HuH-7.5 (cell line): ENCODE results near the gene DDTL.

Source experiments
- DNase-seq: peaks from one replicate; pipeline ENCODE4 v3.0.0; 2011; ENCODE audit warnings: low spot score

The DDTL gene

GRCh38 chr22:24006207-24006913, 39.7 kb downstream of the DDTL start:
- no peak for DNase-seq

DNA sequence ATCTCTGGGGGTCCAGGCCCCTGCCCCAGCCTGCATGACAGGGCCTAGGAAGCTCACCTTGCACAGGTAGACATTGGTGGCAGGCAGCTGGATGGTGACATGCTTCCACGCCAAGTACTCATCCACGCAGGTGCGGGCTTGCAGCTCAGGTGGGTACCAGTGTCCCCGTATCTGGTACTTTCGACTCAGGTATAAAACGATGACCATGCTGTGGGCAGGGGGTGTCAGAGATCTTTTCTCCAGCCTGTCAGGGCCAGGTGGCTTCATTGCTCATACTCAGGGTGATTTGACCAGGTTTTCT, 40.2 kb downstream of the DDTL start:
- no peak for DNase-seq

DNA sequence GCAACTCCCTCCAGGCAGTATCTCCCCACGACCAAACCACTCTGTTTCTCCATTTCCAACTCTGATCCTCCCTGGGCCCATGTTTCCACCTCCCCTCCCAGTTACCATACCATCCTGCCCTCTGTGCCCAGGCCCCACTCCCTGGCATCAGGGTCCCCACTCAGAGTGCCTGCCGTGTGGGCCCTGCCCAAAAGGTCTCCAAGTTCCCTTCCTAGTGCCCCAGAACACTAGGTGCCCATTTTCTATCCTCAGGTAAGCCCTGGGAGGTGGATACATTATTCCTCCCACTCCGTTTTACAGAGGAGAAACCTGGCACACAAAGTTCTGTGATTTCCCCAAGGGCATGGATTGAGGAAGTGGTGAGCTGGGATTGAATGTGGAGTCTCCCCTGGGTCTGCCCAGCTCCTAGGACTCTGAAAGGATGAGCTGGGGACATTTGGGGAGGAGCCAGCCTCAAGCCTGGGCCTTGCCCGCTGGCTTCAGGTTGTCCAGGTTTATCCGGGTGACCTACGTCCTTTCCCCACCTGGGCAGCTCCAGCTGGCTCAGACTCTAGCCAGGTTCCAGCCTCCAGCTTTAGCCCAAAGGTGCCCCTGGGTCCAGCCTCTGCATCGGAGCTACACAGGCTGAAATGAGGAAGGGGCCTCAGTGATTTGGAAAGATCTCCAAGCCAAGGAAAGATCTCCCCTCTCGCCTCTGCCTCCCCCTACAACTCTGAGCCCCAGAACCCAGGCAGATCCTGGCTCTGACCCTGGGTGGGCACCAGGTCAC, 40.7 kb downstream of the DDTL start:
- DNase-seq: no peak

DNA sequence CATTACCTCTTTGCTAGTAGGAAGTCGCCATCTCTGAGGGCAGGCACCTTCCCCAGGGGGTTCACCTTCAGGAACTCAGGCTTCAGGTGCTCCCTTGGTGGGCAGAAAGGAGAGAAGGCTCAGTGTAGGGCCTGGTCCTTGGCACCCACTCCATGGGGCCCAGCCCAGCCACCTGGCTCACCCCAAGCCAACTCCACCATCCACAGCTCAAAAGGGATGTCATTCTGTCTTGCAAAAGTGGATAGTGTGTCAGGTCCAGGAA, 41.3 kb downstream of the DDTL start:
- no peak for DNase-seq

DNA sequence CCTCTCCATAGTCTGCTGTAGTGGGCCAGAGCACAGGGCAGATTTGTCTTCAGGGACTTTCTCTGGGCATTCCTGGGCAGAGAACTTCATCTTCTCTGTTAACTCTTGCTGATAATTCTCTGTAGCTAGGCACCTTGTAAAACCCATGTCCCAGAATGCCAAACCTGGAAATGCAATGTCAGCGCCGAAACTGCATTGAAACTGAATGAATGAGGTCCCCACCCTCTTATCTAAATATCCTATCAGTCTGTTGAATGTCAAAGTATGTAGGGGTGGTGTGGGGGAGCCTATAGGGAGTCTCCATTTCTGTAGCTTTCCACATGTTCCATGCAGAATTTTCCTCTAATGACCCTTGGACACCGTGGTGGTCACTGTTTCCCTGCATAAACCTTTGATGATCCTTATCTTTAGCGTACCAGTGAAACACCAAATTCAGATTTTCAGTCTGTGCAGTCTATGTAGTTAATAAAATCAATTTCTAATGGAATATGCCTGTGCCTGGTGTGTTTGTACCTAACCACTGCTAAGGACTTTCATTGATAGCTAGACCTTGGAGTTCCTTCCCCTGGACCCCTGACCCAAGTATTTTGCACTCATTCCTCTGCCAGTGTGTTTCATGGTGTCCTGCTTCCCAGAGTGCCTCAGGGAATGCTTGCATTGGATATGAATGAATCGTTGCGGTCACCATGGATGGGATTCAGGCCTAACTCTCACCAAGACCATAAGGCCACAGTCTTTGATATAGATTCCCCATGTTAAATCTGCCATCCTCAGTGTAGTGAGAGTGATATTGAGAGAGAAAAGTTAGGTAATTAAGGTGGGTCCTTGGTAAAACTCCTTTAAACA, 41.9 kb downstream of the DDTL start:
- DNase-seq: no peak

- DNase-seq: no peak
Observed at GRCh38 chr22:24009227-24010017, 42.7 kb downstream of the DDTL start.

GRCh38 chr22:24010018-24010391, 43.3 kb downstream of the DDTL start:
- DNase-seq: no peak

DNA sequence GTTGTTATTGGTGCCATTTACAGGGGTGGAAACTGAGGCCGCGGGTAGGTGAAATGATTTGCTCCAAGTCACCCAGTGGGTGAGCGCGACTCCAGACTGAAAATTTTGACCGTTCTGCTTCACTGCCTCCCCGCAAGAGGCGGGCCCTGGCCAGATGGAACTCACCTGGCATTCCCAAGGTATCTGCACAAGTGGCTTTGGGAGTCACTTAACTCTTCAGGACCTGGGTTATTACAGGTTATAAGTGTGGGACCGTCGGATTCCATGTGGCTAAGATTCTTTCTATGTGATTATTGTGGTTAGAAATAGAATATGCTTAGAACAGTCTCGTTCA, 45.0 kb downstream of the DDTL start:
- DNase-seq: no peak

DNA sequence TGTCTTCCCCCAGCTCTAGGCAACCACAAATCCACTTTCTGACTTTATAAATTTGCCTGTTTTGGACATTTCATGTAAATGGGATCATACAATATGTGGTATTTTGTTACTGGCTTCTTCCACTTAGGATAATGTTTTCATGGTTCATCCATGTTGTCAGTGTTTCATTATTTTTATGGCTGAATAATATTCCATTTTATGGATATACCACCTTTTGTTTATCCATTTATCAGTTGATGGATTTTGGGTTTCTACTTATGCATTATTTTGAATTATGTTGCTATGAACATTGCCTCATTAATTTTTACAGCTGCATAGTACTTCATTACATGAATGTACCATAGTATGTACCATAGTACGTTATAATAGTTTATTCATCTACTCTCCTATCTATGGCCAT, 49.5 kb downstream of the DDTL start:
- DNase-seq: no peak

DNA sequence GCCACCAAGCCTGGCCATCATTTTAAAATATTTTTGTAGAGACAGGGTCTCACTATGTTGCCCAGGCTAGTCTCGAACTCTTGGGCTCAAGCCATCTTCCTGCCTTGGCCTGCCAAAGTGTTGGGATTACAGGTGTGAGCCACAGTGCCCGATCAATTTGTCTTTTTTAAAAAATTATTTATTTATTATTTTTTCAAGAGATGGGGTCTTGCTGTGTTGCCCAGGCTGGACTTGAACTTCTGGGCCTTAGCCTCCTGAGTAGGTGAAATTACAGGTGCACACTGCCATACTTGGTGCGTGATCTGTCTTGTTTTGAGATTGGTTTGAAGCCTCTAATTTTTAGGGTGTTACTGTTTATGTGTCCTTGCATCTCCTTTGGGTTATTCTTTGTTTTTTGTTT, 54.6 kb downstream of the DDTL start:
- no peak for DNase-seq
